Epidermal melanocyte (primary cell): ENCODE results near the gene IGSF3.

ENCODE experiments used
- DNase-seq: peaks from one replicate; pipeline ENCODE4 v3.0.0; 2011; ENCODE audit warnings: low spot score; ENCODE audit not compliant: insufficient read length

The IGSF3 gene

GRCh38 chr1:116560704-116561490 is 106.6 kb downstream of the IGSF3 start:
- DNase-seq, result no peak

- no peak for DNase-seq
These were observed 108.2 kb downstream of the IGSF3 start for GRCh38 chr1:116559304-116559761.

DNA sequence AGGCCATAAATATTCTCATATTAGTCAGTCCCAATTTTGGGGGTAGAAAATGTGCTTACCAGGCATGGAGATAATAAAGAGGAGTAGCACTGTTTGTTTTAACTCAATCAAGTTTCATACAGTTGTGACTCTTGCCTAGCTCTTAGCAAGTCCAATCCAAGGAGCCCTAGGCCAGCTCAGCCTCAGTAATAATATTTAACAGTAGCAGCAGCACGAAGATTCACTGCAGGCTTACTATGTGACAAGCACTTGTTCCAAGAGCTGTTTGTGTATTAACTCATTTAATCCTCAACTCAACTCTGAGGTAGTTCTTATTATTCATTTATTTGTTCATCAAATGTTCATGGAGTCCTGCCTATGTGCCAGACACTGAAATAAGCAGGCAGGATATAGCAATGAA is 109.0 kb downstream of the IGSF3 start:
- DNase-seq, result no peak

GRCh38 chr1:116558140-116558549 is 109.4 kb downstream of the IGSF3 start:
- no peak for DNase-seq

- no peak for DNase-seq
These were observed 110.1 kb downstream of the IGSF3 start for GRCh38 chr1:116557323-116557878.

GRCh38 chr1:116556289-116557006 is 111.1 kb downstream of the IGSF3 start:
- no peak for DNase-seq

- no peak for DNase-seq
These were observed 112.6 kb downstream of the IGSF3 start for GRCh38 chr1:116554924-116555323.

DNA sequence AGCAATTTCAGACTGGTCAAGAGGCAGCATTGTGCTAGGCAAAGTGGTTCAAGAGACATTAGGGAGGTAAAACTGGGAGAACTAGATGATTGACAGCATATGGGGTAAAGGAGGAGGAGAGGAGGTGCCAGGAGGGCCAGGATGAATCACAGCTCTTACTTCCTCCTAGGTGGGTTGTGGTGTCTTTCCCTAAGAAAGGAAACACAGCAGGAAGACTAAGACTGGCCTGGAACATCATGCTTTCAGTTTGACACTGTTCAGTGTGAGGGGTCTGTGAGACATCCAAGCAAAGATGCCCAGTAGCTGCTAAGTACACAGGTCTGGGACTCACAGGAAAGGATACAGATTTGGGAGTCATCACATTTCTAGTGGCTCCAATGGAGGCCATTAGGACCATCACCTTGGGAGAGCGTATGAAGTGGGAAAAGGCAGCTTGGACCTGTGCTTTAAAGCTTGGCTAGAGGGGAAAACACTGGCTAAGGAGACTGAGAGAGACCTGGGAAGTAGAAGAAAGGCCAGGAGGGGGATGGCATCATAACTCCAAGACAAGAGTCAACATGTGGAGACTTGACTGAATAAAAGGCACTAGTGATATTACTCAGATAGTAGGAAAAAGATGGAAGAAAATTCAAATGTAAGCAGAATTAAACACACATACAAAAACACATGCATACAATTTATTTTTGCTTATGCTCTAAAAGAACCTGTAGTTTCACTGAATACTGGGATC is 114.0 kb downstream of the IGSF3 start:
- no peak for DNase-seq

DNA sequence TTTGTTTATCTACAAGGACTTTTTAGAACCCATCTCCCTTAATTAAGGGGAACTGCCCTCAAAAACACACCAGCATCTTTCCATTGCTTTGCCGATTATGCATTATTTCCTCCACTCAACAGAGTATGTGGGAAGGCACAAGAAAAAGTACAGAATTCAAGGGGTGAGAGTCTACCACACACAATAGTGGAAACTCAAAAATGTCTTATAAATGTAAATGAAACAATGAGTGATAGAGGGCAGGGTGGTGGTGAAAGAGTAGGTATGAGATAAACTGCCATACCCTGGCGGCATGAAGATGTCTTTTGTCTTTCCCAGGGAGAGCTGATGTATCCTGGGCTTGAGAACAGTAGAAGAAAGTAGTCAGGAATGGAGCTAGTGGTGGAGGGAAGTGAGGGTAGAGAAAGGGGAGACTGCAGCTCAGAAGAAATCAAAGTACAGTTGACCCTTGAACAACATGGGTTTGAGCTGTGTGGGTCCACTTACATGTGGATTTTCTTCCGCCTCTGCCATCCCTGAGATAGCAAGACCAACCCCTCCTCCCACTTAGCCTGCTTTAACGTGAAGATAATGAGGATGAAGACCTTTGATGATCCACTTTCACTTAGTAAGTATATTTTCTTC is 121.1 kb downstream of the IGSF3 start:
- no peak for DNase-seq

DNA sequence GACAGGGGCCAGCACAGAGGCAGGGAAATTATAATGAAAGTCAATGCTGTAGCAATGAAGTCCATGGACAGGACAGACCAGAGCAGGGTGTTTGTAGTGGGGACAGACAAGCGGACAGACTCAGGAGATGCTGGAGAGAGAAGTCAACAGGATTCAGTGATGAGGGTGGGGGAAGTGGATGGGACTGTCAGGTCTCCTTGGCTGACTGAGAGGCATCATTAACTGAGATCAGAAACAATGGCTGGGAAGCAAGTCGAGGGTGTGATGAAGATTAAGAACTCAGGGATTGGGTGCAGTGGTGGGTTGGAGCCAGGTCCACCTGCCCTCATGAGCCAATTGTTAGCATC is 122.2 kb downstream of the IGSF3 start:
- DNase-seq, result no peak

GRCh38 chr1:116544588-116545358 is 122.8 kb downstream of the IGSF3 start:
- DNase-seq, result no peak

- no peak for DNase-seq
These were observed 127.4 kb downstream of the IGSF3 start for GRCh38 chr1:116540088-116540487.

- DNase-seq, result no peak
These were observed 129.0 kb downstream of the IGSF3 start for GRCh38 chr1:116538544-116538943.

GRCh38 chr1:116537898-116538297 is 129.6 kb downstream of the IGSF3 start:
- DNase-seq, result no peak

DNA sequence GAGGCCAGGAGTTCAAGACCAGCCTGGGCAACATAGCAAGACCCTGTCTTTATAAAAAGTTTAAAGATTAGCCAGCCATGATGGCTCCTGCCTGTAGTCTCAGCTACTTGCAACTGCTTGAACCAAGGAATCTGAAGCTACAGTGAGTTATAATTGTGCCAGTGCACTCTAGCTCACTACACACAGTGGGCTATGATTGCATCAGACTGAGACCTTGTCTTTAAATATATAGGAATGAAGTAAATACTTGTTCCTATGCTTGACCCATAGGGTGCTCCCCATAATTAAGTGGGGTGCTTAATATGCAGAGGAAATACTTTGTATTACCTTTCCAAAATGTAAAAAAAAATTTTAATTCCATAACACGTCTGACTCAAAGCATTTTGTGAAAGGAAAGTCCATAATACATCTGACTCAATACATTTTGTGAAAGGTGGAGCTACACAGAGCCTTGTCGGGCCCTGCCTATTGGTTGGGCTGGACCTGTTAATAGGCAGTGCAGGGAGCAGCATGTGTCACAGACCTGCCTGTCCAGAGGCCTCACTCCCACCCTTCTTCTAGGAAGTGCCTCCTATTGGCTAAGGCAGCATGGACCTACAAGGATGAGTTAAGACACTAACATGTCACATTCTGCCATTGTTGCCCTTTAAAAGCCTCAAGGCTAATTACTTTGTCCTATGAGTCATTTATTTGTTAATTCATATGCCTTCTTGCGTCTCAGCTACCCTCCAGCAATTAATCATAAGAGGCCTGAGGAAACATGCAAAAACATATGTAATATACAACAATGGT is 130.3 kb downstream of the IGSF3 start:
- no peak for DNase-seq

DNA sequence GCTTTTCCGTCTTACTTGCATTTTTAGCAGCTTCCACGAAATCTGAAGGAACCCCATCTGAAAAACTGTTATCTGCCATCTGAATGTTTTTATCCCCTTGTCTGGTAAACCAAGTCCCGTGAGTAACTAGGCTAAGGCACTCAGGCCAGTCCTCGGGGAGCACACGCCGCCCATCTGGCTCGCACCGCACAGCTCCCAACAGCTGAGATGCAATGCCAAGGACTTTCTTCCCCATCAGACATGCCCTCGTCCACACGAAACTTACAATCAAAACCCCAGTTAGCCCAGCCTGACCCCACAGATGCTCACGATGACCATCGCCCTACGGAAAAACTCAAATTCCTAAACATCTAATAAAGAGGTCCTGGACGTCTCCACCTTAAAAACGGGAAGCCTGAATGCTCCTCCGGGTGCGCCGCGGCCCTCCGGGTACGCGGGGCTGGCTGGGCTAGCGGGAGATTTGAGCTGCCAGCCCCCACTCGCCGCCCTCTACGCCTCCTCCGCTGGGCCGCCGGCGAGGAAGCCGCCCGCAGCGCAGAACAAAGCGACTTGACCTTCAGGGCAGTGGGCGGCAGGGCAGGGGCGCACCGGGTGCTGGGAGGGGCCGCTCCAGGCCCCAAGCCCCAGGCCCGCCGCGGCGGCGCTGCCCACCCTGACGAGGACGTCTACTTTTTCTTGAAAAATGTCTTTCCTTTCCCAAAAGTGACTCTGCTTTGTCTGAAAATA is 133.4 kb downstream of the IGSF3 start:
- no peak for DNase-seq

- no peak for DNase-seq
These were observed 134.1 kb downstream of the IGSF3 start for GRCh38 chr1:116533429-116533820.

DNA sequence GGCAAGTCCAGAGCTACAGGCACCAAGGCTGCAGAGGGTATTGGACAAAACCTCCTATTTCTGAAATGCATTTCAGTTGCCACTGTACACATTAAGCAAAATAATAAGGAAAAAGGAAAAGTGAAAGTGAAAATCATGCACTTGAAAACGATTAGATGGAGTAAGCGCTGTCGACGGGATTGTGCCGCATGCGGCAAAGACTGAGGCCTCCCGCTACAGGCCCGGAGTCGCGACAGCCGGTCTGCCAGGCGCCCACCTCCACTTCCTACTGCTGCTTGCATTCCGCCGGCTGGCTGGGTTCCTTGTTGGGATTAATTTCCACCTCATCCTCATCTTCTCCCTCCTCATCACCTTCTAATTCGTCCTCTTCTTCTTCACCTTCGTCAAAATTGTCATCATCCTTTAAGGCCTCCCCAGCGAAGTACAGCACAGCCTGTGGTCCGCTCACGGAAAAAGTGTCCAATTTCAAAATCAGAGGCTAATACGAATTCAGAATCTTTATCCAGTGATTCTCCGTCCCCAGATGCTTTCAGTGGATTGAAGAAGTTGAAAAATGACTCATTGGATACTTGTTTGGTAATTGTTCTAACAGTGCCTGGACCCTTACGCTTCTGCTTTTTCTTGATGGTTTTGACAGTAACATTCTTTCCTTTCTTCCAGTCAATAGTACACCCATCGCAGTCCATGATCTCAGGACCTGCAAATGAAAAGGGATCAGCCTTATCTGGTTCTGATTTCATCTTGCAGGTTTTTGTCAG is 134.7 kb downstream of the IGSF3 start:
- no peak for DNase-seq
